Measurements from ENCODE around the gene EDEM2.
A peak's percentile ranks its signal among the peaks of the same experiment; 100 is the strongest.
"Not testable (repeated sequence)": the region's sequence is repeated elsewhere in the genome, so short reads cannot be mapped to it uniquely, and the experiment has no call there.

Gene EDEM2

DNA sequence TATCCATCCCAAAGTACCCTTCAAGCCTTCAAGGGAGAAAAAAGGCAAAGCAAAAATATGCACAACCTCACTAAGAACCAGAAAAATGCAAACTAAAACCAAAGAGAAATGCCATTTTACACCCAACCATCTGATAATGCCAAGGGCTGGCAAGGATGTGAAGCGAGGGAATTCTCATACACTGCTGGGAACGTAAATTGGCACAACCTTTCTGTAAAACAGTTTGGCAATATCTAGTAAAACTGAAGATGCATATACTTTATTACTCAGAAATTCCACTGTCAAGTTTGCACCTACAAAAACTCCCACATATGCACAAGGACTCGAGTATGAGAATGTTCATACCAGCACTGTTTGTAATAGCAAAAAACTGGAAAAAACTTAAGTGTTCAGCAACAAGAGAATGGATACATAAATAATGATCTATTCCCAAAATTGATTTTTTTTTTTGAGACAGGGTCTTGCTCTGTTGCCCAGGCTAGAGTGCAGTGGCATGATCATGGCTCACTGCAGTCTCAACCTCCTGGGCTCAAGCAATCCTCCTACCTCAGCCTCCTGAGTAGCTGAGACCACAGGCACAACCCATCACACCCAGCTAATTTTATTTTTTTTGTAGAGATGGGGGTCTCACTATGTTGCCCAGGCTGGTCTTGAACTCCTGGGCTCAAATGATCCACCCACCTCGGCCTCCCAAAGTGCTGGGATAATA lies 21.7 kb upstream of the EDEM2 start:
- not testable (repeated sequence) for DNase-seq

DNA sequence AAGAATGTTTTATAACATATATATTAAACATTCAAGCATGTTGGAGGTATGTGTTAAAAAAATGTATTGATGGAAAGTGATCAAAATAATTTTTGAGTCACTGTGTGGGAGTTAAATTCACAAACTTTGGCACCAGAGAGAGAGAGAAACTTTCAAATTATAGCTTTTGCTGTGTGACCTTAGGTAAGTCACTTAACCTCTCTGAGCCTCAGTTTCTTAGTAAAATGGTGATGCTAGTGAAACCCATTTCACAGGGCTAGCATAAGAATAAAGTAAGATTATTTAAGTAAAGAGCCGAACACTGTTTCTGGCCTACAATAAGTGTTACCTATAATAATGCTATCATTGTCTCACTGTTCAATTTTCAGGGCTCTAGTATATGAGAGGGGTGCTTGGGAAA lies 20.7 kb upstream of the EDEM2 start:
- no peak for DNase-seq

DNA sequence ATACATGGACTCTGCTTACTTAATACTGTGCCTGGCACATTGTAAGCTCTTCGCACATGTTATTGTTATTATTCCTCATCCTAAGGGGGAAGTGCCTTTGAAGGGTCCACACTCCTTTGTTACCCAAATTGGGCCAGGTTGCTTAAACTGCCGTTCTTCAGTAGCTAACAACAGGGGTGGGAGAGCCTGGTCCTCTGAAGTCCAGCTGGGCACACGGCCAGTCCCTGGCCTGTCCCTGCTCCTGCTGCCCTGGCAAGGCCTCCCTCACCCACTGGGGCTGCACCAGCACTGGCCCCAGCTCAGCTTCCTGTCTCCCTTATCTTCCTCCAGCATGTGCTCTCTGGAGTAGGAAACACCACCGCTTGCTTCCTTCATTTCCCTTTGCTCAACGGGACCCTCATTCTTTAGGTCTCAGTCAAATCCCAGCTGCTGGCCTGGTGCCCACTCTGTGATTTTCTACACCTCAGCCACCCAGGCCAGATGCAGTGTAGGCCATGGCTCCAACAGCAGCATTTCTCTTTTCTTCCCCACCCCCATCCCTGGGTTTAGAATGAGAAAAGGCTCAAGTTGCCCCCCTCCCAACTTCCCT lies 19.2 kb upstream of the EDEM2 start:
- DNase-seq = no peak

DNA sequence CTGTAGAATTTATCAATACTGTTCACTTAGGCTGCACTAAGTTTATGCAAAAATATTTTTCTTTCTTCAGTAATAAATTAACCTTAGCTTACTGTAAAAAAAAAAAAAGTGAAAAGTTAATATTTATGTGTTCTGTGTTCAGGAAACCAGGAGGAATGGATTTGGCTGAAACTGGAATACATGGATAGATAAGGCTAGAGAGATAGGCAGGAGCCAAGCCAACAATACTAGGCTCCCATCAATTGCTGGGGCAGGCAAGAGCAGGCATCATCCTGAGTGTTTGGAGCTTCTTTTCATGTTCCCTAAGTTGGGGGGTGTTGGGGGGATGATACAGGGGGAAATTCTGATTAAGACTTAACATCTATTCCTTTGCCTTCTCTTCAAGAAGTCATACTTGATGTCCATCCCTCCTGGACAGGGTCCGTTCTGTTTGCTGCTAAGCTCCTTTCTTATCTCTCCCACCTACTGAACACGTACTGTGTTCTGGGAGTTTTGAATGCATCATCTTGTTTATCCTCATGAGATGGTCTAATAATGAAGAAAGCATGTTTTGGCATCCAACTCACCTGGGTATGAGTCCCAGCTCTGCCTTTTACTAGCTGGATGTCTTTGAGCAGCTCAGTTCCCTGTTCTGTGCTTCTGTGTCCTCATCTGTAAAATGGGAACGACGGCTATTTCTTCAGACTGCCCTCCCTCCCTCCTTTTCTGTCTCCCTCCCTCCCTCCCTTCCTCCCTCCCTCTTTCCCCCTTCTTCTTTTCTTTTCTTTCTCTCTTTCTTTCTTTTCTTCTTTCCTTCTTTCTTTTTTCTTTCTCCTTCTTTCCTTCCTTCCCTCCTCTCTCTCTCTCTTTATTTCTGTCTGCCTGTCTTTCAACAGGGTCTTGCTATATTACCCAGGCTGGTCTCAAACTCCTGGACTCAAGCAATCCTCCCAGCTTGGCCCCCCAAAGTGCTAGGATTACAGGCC lies 18.4 kb upstream of the EDEM2 start:
- no peak for DNase-seq

DNA sequence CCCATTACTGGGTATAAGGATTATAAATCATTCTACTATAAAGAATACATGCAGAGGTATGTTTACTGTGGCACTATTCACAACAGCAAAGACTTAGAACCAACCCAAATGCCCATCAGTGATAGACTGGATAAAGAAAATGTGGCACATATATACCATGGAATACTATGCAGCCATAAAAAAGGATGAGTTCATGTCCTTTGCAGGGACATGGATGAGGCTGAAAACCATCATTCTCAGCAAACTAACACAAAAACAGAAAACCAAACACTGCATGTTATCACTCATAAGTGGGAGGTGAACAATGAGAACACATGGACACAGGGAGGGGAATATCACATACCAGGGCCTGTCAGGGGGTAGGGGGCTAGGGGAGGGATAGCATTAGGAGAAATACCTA lies 17.4 kb upstream of the EDEM2 start:
- DNase-seq = not testable (repeated sequence)

DNA sequence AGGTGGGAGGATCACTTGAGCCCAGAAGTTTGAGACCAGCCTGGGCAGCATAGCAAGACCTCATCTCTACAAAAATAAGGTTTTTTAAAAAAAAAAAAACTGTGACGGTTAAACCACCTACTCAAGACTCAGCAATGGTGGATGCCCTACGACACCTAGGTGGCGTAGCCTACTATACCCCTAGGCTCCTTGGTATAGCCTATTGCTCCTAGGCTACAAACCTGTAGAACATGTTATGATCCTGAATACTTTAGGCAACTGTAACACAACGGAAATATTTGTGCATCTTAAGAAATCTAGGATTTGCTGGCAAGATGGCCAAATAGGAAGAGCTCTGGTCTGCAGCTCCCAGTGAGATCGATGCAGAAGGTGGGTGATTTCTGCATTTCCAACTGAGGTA lies 13.2 kb upstream of the EDEM2 start:
- DNase-seq = not testable (repeated sequence)

DNA sequence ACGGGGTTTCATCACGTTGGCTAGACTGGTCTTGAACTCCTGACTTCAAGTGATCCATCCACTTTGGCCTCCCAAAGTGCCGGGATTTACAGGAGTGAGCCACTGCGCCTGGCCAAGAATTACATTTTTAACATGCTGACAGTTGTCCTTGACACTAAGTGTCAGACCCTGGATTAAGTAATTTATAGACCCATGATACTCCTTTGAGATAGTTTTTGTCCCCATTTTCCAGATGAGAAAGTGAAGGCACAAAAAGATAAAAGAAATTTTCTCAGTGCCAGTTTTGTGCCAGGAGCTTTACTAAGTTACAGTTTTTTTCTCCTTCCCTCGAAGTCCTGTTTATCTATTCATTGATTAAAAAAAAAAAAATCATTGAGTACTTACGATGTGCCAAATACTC lies 9.8 kb upstream of the EDEM2 start:
- DNase-seq = no peak

DNA sequence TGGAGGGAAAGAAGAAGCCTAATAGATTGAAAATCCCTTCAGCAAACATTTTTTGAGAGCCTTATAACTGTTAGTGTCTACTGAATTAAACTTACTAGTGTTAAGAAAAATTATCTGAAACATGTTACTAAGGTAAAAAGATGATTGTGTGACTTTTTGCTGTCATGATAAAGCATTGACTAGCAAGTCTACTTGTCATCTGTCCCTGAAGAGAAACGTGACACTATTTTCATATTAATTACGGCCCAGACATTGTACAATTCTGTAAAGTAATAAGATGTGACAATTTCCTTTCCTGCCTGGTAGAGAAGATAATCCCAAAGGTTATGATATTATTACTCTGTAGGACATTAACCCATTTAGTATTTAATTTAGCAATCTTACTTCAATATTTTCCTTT lies 8.8 kb upstream of the EDEM2 start:
- no peak for DNase-seq

DNA sequence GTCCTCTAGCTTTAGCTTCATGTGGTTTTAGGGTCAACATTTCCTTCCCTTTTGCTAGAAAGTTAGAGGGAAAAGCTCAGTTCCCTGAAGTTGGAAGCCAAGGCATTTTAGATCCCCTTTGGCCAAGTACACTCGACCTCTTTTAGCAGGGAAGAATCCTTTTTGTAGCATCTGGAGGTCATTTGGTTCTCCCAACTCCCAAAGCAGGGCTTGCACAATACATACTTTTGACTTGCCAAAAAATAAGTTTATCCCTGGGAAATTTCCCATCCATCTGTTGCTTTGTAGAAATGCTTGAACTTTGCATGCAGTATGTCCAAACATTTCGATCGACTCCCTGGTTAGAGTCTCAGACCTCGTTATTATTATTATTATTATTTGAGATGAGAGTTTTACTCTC lies 4.6 kb upstream of the EDEM2 start:
- DNase-seq = no peak

DNA sequence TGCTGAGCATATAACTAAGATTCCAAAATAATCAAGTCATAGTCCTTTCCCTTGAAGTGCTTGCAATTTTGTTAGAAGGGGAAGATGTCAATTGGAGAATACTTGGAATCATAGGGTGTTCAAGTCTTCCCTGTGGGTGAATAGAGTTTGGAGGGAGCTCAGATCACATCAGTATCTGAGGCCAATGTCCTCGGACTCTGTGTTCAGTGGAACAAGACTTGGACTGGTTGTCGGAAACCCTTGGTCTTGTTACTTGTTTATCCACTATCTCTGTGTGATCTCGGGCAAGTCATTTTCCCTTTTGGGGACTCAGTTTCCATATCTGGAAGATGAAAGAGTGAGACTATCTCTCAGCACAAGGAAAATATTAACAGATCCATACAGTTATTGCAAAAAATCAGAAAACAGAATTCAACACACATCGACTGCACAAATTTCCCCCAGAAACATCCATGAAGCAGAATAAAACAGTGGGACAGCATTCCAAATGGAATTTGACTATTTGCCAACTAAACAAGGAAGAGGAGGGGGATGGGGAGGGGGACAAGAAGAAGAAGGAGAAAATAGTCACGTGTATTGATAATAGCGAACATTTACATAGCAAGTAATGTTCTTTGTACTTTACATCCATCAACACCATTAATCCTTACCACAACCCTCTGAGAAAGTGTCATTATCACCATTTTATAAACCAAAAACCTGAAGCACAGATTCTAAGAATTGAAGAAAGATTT lies 3.9 kb upstream of the EDEM2 start:
- DNase-seq = no peak

DNA sequence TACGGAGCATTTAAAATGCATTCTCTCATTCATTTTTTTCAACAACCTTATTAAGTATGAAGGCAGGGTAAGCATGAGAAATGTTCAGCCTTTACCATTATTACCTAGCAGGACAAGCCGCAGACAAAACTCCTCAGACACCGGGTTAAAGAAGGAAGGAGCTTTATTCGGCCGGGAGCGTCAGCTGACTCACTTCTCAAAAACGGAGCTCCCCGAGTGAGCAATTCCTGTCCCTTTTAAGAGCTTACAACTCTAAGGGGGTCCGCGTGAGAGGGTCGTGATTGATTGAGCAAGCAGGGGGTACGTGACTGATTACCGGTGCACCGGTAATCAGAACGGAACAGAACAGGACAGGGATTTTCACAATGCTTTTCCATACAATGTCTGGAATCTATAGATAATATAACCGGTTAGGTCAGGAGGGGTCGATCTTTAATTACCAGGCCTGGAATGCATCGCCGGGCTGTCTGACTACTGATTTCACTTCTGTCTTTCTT lies 487 bp upstream of the EDEM2 start:
- not testable (repeated sequence) for DNase-seq

DNA sequence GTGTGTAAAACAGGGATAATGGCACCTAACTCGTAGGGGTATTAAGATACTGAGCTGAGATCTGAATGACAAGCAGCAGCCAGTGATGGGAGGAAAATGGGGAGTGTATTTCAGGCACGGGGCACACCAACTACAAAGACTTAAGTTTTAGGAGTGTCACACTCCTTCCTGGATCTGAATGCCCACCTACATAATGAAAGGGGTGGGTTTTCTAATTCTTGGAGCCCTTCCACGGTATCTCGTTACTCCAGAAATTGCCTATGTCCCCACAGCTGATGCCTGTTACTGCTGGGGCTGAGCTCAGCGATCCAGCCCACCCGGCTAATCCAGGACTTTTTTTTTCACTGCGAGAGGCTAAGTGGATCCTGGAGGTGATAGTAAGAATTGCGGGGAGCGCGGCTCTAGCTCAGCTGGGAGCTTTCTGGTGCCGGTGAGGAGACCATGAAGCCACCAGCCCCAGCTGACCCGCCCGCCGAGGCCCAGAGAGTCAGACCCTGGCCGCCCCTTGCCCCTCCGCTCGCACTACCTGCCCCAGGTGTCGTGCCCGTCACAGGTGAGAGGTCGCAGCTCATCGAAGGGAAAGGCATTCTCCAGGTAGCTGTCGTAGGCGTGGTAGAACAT lies 727 bp downstream of the EDEM2 start:
- DNase-seq = peak; percentile 42

DNA sequence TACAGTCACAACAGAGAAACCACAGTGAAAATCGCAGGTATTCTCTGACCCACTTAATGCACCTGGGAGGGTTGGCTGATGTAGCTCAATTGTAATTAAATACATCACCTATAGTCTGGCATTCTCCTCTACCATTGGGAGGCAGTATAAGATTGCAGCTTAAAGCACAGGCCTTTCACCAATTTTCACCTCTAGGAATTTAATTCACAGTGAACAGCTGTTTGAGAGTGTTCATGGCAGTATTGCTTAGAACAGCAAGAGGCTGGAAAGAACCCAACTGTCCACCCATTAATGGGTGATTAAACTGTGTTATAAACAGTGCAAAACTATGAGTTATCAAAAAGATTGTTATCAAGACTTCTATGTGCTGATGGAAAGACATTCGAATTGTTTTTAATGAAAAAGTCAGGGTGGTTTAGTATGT lies 2.0 kb downstream of the EDEM2 start:
- peak; percentile 40 for DNase-seq

DNA sequence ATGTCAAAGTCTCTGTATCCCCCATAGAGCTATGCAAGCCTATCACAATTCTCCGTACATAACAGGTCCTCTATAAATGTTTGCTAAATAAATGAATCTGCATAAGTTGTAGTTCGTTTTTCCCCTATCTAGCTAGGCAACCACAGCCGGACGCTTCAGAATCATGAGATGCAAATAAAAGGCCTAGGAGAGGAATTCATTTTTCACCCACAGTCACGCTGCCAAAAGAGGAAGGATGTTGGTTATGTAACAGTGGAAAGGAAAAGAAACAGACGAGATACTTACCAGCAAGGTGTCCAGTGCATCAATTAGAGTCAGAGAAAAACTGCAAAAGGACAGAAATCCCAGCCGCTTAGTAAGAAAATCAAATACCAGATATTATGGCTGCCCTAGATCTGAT lies 2.4 kb downstream of the EDEM2 start:
- no peak for DNase-seq

DNA sequence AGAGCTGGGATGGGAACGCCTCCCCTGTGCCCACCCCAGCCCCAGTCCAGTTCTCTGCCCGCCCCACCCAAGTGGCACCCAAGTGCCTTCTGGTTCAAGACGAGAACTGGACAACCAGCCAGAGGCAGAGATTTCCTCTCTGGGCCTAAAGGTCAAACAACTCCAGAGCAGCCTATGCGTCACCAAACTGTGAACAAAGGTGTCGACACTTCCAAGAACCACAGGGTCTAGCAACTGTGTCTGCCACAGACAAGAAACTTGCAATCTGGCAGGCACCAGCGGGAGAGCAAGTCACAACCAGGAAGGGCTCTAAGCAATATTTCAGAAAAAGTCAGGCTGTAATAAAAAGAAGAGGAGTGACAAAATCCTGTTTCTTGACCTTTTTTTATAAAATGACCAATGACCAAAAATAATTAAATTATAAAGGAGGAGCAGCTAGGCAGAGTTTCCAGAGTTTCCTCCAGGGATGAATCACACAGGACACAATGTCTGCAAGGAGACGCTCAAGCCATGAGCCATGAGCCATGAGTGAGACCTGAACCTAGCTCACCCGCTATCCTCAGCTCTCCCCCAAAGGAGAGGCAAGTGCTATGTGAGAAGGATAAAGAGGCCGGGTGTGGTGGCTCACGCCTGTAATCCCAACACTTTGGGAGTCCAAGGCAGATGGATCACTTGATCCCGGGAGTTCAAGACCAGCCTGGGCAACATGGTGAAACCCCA lies 11.1 kb downstream of the EDEM2 start:
- no peak for DNase-seq

DNA sequence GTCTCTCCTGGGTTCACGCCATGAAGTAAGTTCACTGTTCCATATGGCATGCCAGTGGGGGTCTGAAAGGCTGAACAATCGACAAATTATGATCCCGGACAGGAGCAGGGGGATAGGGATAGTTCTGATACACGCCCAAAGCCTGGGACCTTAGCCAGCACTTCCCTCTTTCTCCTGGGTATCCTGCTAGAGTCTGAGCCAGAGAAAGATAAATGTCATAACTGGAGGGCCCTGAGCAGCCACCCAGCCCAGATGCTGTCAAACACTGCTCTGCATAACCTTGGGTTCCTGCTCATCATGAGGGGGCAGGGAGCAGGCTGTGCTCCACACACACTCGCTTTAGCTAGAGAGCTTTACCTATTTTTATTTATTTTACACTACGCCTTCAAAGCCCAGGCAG lies 12.3 kb downstream of the EDEM2 start:
- no peak for DNase-seq

DNA sequence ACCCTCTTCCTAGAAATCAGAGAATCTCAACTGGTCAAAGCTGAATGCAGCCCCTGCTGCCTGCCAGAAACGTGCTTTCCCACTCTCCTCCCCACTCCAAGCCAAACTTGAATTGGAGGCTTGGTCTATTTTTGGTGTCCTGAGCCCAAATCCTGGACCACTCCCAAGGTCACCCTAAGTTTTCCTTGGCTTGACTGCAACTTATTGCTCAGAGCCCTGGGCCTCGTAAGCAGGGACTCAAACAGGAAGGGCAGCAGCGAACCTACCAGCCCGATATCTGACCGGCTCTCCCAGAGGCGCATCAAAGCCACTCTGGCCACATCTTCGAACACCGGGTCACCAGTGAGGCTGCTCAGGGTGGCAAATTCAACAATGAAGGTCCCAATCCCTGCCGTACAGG lies 12.7 kb downstream of the EDEM2 start:
- DNase-seq = no peak

DNA sequence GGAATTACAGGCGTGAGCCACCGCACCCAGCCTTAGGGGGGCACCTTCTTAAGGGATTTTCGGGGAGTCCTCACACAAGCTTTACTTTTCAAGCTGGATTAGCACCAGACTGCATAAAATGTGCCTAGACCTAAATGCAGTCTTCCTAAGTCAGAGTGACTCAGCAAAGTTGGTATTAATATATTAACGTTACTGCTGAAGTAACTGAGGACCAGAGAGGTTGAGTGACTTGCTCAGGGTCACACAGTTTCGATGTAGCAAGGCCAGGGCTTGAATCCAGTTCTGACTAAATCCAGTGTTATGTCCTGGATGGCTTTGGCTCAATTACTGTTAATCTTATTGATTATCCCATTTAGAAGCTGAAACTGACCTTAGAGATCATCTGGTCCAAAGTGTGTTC lies 13.4 kb downstream of the EDEM2 start:
- DNase-seq = no peak

DNA sequence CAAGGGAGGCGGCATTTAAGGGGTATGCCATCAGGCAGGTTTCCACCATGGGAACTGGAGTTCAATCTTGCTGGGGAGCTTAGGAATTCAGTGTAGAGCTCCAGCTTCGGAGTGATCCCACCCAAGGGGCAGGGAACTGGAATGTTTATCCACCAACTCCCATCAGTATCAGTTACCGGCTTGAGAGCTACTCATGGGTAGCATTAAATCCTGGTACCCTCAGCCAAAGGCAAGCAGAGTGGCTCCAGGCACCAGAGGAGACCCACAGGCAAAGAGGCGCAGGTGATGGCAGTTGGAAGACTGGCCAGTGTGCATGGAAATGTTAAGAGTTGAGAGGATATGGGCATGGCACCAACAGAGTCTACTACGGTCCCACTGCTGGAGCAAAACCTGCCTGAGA lies 14.1 kb downstream of the EDEM2 start:
- DNase-seq = no peak

DNA sequence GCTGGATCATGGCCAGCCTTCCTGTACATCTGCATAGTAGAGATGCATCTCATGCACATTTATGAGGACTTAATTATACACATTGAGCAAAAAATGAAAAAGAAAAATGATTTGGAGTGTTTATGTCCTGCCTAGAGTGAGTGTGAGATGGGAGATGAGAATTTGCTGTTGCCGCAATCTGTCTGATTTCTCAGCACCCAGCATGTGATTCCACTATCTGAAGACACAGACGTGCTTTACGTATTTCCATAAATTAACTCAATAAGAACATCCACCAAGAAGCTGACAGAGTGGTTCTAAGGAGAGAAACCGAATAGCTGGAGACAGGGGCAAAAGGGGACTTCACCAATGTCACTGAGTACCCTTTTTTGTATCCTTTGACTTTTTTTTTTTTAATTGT lies 15.2 kb downstream of the EDEM2 start:
- no peak for DNase-seq

DNA sequence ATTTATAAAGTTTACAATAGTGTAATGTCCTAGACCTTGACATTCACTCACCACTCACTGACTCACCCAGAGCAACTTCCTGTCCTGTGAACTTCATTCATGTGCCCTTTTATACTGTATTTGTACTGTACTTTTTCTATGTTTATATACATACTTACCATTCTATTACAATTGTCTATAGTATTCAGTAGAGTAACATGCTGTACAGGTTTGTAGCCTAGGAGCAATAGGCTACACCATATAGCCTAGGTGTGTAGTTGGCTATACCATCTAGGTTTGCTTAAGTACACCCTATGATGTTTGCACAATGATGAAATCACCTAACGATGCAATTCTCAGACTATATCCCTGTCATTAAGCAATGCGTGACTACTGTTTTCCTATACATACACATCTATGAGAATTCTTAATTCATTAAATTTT lies 17.5 kb downstream of the EDEM2 start:
- no peak for DNase-seq

DNA sequence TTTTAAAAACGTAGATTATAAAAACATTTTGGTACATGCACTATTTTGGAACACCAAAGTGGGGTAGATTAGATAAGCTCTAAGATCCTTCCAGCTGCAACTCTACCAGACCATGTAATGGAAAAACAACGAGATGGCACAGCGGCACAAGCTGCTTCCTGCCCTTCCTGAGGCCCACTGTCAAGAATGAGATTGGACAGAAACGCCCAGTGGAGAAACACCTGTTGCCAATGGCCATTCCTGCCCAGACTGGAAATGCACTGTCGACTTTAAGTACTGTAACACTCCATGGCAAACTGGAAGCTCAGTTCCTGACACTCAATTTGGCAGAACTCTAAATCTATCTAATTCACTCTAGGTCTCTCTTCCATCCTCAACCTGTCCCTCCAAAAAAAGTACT lies 21.4 kb downstream of the EDEM2 start:
- no peak for DNase-seq
